HepG2 (cell line): Measurements from ENCODE around the gene LAG3. TPM values are rescaled to one million over a fixed set of nuclear protein-coding genes. Genes with fewer than 3 reads are reported as not detected.

ENCODE experiments used
- DZIP1 ChIP-seq: sonication (generic); formaldehyde crosslinking; IDR thresholded peaks from 2 replicates; pipeline ENCODE4 v1.5.0; 2020; ENCODE audit warnings: mild to moderate bottlenecking, missing genetic modification reagents
- E2F2 ChIP-seq: sonication (generic); formaldehyde crosslinking; IDR thresholded peaks from 2 replicates; pipeline ENCODE4 v1.4.0; 2020; ENCODE audit warnings: missing genetic modification reagents, borderline replicate concordance
- ESRRA ChIP-seq: sonication (generic); formaldehyde crosslinking; IDR thresholded peaks from 2 replicates; pipeline ENCODE4 v1.5.1; 2020; ENCODE audit warnings: mild to moderate bottlenecking, low read depth, missing genetic modification reagents
- FOXO4 ChIP-seq: sonication (generic); formaldehyde crosslinking; conservative IDR thresholded peaks from 2 replicates; pipeline ENCODE4 v1.8.1; 2023; ENCODE audit warnings: missing genetic modification reagents
- NFATC3 ChIP-seq: sonication (generic); formaldehyde crosslinking; IDR thresholded peaks from 2 replicates; pipeline ENCODE4 v1.5.1; 2020; ENCODE audit warnings: mild to moderate bottlenecking, missing genetic modification reagents
- PRDM15 ChIP-seq: sonication (generic); formaldehyde crosslinking; IDR thresholded peaks from 2 replicates; pipeline ENCODE4 v1.4.0; 2020; ENCODE audit warnings: missing genetic modification reagents
- TFE3 ChIP-seq: IDR thresholded peaks from 2 replicates; pipeline ENCODE4 v1.6.1; 2016
- ZNF3 ChIP-seq: IDR thresholded peaks from 2 replicates; pipeline ENCODE4 v1.7.0; 2017; ENCODE audit warnings: inconsistent platforms
- ZNF34 ChIP-seq: sonication (generic); formaldehyde crosslinking; IDR thresholded peaks from 2 replicates; pipeline ENCODE4 v1.4.0; 2020; ENCODE audit warnings: mild to moderate bottlenecking, missing genetic modification reagents, borderline replicate concordance
- ZNF563 ChIP-seq: sonication (generic); formaldehyde crosslinking; IDR thresholded peaks from 2 replicates; pipeline ENCODE4 v1.8.0; 2022; ENCODE audit warnings: mild to moderate bottlenecking, moderate library complexity, missing genetic modification reagents
- ZNF607 ChIP-seq: sonication (generic); formaldehyde crosslinking; IDR thresholded peaks from 2 replicates; pipeline ENCODE4 v1.5.1; 2020; ENCODE audit warnings: missing genetic modification reagents, mild to moderate bottlenecking, borderline replicate concordance
- polyA plus RNA-seq, 8 experiments: library from polyadenylated mRNA; depleted of rRNA in 3 of 8; stranded (reverse) in 7 of 8; unstranded in 1 of 8; fragments of >200 nt; fragmentation: Illumina TruSeq in 4 of 8; extraction: Trizol in 4 of 8; gene quantifications; 2 replicates each; pipeline versions ENCODE4 v1.2.1 to v1.2.3, GENCODE V29; 2011 to 2016; ENCODE audit warnings: low read depth in 4 of 8, missing spikeins in 1 of 8, mixed read lengths in 1 of 8; ENCODE audit not compliant: insufficient read depth in 1 of 8
- total RNA-seq, 5 experiments: library from RNA; depleted of rRNA; stranded (reverse); fragments of >200 nt; fragmentation: Illumina TruSeq; extraction: Trizol; gene quantifications; 2 replicates each; pipeline ENCODE4 v1.2.3, GENCODE V29; 2016; ENCODE audit warnings: low read depth in 1 of 5

Gene LAG3
- total and polyA plus RNA-seq, 2 of the 13 experiments (the other 11 are each of a cell fraction or from before 2014, with no cell fraction given), result 0.11 to 0.26 TPM

- TF ChIP-seq DZIP1 (CRISPR knock-in tag) (no peak), ZNF563 (CRISPR knock-in tag) (no peak), ZNF3 (no peak), ZNF607 (CRISPR knock-in tag) (no peak), E2F2 (CRISPR knock-in tag) (no peak), PRDM15 (CRISPR knock-in tag) (peak; percentile 75; the same call in 1 of the 2 replicates), NFATC3 (CRISPR knock-in tag) (no peak), TFE3 (CRISPR knock-in tag) (no peak), FOXO4 (no peak), ZNF34 (no peak), ESRRA (CRISPR knock-in tag) (no peak)
Measured at GRCh38 chr12:6766651-6767349, 5.5 kb upstream of the LAG3 start (continued).
